Hepatocyte (in vitro differentiated cells): ENCODE measurements around the gene BEAN1. TPM values are rescaled to one million over a fixed set of nuclear protein-coding genes. Genes with fewer than 3 reads are reported as not detected.

Experiments used
- DNase-seq: peaks from one replicate; pipeline ENCODE4 v3.0.0-alpha.2; 2016; ENCODE audit warnings: low spot score
- H2AFZ ChIP-seq: fragments of 200-600 bp; sonication (generic); 2 replicates; pipeline ENCODE4 v1.6.0; 2016; ENCODE audit warnings: antibody characterized with exemption, mild to moderate bottlenecking
- H3K27ac ChIP-seq: fragments of 200-600 bp; sonication (generic); 2 replicates; pipeline ENCODE4 v1.5.1; 2016; ENCODE audit warnings: mild to moderate bottlenecking
- H3K27me3 ChIP-seq: fragments of 200-600 bp; sonication (generic); 2 replicates; pipeline ENCODE4 v1.6.1; 2016
- H3K36me3 ChIP-seq: fragments of 200-600 bp; sonication (generic); replicated peaks from 2 replicates; pipeline ENCODE4 v1.5.1; 2016; ENCODE audit warnings: low read depth; ENCODE audit not compliant: insufficient read depth
- H3K4me1 ChIP-seq: fragments of 200-600 bp; sonication (generic); 2 replicates; pipeline ENCODE4 v1.5.1; 2016; ENCODE audit warnings: mild to moderate bottlenecking, moderate library complexity; ENCODE audit not compliant: insufficient read depth
- H3K4me2 ChIP-seq: fragments of 200-600 bp; sonication (generic); 2 replicates; pipeline ENCODE4 v1.6.0; 2016
- H3K4me3 ChIP-seq: fragments of 200-600 bp; sonication (generic); 2 replicates; pipeline ENCODE4 v1.5.1; 2016; ENCODE audit warnings: mild to moderate bottlenecking
- H3K79me2 ChIP-seq: fragments of 200-600 bp; sonication (generic); 2 replicates; pipeline ENCODE4 v1.6.0; 2017; ENCODE audit warnings: mild to moderate bottlenecking
- H3K9me2 ChIP-seq: fragments of 200-600 bp; sonication (generic); replicated peaks from 2 replicates; pipeline ENCODE4 v1.6.0; 2017; ENCODE audit warnings: mild to moderate bottlenecking; ENCODE audit not compliant: insufficient read depth
- H3K9me3 ChIP-seq: fragments of 200-600 bp; sonication (generic); 2 replicates; pipeline ENCODE4 v1.5.1; 2016; ENCODE audit warnings: low read depth, mild to moderate bottlenecking
- H4K20me1 ChIP-seq: fragments of 200-600 bp; sonication (generic); 2 replicates; pipeline ENCODE4 v1.6.0; 2016; ENCODE audit warnings: mild to moderate bottlenecking; ENCODE audit not compliant: insufficient read depth, poor library complexity, severe bottlenecking
- EZH2 ChIP-seq: fragments of 200-600 bp; sonication (generic); IDR thresholded peaks from 2 replicates; pipeline ENCODE4 v1.6.1; 2016; ENCODE audit warnings: antibody characterized with exemption, mild to moderate bottlenecking, borderline replicate concordance
- EZH2phosphoT487 ChIP-seq: fragments of 200-600 bp; sonication (generic); IDR thresholded peaks from one replicate; pipeline ENCODE4 v1.6.1; 2018; ENCODE audit warnings: antibody characterized with exemption, mild to moderate bottlenecking, low read depth, moderate library complexity; ENCODE audit not compliant: unreplicated experiment, severe bottlenecking
- WGBS: methylation state at CpG from one replicate; pipeline ENCODE4 v1.1.6; 2016; ENCODE audit warnings: low lambda C conversion rate; ENCODE audit errors: missing lambda C conversion rate; 5-methylcytosine and 5-hydroxymethylcytosine counted together
- polyA plus RNA-seq: library from polyadenylated mRNA; unstranded; fragments of >200 nt; fragmentation: Nextera tagmentation; extraction: Ambion mirVana; gene quantifications from 2 replicates; pipeline ENCODE4 v1.2.1, GENCODE V29; 2016
- total RNA-seq: library from RNA; depleted of rRNA; stranded (reverse); fragments of >200 nt; gene quantifications from 2 replicates; pipeline ENCODE4 v1.2.3, GENCODE V29; 2014
- TF ChIP-seq, protein P1 (sequence below): fragments of 200-600 bp; sonication (generic); IDR thresholded peaks from 2 replicates; pipeline ENCODE4 v1.5.1; 2016; ENCODE audit warnings: antibody characterized with exemption, mild to moderate bottlenecking; ENCODE audit not compliant: poor library complexity

BEAN1 gene
- total and polyA plus RNA-seq, 2 experiments from 2014 or later, result 0.63 to 1.8 TPM

DNA sequence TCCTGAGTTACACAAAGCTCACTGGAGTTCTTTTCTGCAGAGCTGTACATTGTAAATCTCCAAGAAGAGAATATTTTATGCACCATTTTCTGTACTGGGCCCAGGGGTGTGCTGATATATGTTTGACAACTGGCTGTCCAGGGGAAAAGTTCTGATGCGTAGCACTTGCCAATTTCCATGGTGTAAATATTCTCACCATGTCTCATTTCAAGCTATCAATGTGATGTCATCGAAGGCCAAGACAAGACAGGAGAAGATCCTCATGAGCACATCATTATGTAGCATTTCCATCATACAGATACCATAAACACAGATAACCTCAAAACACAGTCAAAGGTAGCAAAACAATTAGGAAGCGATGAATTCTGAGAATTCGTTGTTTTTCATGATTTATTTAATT is 41.7 kb upstream of the BEAN1 start:
- no peak for DNase-seq
- no peak overlapping the region for H2AFZ ChIP-seq
- H3K27ac ChIP-seq, result no peak overlapping the region
- no peaks in the 10 kb centered on the region for H3K79me2 ChIP-seq
- no peaks in the 10 kb centered on the region for H3K27me3 ChIP-seq
- H3K4me1 ChIP-seq, result no peaks in the 10 kb centered on the region
- H3K9me3 ChIP-seq, result no peaks in the 10 kb centered on the region
- TF ChIP-seq EZH2, result no peak
- TF ChIP-seq, protein P1, sequence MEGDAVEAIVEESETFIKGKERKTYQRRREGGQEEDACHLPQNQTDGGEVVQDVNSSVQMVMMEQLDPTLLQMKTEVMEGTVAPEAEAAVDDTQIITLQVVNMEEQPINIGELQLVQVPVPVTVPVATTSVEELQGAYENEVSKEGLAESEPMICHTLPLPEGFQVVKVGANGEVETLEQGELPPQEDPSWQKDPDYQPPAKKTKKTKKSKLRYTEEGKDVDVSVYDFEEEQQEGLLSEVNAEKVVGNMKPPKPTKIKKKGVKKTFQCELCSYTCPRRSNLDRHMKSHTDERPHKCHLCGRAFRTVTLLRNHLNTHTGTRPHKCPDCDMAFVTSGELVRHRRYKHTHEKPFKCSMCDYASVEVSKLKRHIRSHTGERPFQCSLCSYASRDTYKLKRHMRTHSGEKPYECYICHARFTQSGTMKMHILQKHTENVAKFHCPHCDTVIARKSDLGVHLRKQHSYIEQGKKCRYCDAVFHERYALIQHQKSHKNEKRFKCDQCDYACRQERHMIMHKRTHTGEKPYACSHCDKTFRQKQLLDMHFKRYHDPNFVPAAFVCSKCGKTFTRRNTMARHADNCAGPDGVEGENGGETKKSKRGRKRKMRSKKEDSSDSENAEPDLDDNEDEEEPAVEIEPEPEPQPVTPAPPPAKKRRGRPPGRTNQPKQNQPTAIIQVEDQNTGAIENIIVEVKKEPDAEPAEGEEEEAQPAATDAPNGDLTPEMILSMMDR, result no peak
- no peak for TF ChIP-seq EZH2phosphoT487
- no peaks in the 10 kb centered on the region for H3K9me2 ChIP-seq
- no peak overlapping the region for H3K4me3 ChIP-seq
- no peaks in the 10 kb centered on the region for H3K36me3 ChIP-seq
- WGBS, result 96% methylated on average over 4 of the region's 4 CpGs
- no peaks in the 10 kb centered on the region for H4K20me1 ChIP-seq
- H3K4me2 ChIP-seq, result no peak overlapping the region

DNA sequence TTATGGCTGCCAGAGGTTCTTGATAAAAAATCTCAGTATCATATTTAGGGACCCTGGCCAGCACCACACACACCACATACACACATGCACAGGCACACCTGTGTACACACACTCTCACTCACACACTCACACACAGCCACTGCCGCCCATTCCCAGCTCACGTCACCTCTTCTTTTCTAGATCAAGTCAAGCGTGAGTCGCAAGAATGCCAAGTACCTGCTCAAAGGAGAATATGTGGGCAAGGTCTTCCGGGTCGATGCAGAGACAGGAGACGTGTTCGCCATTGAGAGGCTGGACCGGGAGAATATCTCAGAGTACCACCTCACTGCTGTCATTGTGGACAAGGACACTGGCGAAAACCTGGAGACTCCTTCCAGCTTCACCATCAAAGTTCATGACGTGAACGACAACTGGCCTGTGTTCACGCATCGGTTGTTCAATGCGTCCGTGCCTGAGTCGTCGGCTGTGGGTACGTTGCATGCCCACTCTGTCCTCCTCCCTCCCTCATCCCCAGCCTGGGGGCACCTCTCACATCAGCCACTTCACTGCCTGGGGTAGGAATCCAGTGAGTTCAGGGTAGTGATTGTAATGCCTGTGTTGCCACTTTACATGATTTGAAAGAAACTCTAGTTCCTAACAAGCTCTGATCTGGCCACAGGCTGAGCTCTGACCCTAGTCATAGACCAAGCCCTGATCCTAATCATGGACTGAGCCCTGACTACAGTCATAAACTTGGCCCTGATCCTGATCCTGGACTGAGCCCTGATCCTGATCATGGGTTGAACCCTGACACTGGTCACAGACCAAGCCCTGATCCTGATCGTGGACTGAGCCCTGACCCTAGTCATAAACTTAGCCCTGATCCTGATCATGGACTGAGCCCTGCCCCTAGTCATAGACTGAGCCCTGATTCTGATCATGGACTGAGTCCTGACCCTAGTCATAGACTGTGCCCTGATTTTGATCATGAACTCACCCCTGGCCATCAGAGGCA is 40.2 kb upstream of the BEAN1 start:
- H3K27me3 ChIP-seq, result no peaks in the 10 kb centered on the region

DNA sequence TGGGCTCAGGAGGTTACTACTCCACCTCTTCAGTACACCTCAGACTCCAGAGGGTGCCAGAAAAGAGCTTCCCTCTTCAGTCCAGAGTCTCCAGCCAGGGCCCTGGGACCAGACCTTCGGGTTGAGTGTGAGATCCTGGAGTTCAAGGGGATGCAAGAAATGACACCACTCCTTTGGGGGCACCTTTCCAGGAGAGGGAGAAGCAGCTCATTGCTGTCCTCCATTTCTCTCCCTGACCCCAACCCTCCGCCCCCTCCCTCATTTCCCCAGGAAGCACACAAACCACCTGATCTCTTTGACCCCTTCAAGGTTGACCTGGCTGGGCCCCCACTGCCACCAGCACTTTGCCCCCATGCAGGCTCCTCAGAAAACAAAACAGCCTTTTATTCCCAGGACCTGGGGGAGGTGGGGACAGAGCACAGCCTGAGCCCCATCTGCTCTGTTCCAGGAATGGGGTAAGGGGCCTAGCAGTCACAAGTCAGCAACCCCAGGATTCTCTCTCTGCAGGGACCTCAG is 39.2 kb upstream of the BEAN1 start:
- no peak overlapping the region for H3K4me3 ChIP-seq
- WGBS, result 84% methylated on average over 2 of the region's 2 CpGs
- H4K20me1 ChIP-seq, result no peaks in the 10 kb centered on the region
- DNase-seq, result no peak
- no peak overlapping the region for H2AFZ ChIP-seq
- no peaks in the 10 kb centered on the region for H3K79me2 ChIP-seq
- H3K9me2 ChIP-seq, result no peaks in the 10 kb centered on the region
- H3K9me3 ChIP-seq, result no peaks in the 10 kb centered on the region
- H3K4me2 ChIP-seq, result no peak overlapping the region
- no peak overlapping the region for H3K27ac ChIP-seq
- no peaks in the 10 kb centered on the region for H3K27me3 ChIP-seq
- no peak for TF ChIP-seq EZH2phosphoT487
- no peak for TF ChIP-seq EZH2
- H3K4me1 ChIP-seq, result no peaks in the 10 kb centered on the region
- H3K36me3 ChIP-seq, result no peaks in the 10 kb centered on the region

More for the DNA sequence above, 40.2 kb upstream of the BEAN1 start:
- no peak for TF ChIP-seq EZH2
- TF ChIP-seq, protein P1, result no peak
- no peak for TF ChIP-seq EZH2phosphoT487
- Histone ChIP-seq H3K9me2 (no peaks in the 10 kb centered on the region), H3K4me3 (no peak overlapping the region), H3K4me2 (no peak overlapping the region), H3K79me2 (no peaks in the 10 kb centered on the region), H4K20me1 (no peaks in the 10 kb centered on the region), H3K36me3 (no peaks in the 10 kb centered on the region), H3K27ac (no peak overlapping the region), H3K4me1 (no peaks in the 10 kb centered on the region), H3K9me3 (no peaks in the 10 kb centered on the region), H2AFZ (no peak overlapping the region)
- WGBS, result 94% methylated on average over 20 of the region's 20 CpGs
- no peak for DNase-seq

DNA sequence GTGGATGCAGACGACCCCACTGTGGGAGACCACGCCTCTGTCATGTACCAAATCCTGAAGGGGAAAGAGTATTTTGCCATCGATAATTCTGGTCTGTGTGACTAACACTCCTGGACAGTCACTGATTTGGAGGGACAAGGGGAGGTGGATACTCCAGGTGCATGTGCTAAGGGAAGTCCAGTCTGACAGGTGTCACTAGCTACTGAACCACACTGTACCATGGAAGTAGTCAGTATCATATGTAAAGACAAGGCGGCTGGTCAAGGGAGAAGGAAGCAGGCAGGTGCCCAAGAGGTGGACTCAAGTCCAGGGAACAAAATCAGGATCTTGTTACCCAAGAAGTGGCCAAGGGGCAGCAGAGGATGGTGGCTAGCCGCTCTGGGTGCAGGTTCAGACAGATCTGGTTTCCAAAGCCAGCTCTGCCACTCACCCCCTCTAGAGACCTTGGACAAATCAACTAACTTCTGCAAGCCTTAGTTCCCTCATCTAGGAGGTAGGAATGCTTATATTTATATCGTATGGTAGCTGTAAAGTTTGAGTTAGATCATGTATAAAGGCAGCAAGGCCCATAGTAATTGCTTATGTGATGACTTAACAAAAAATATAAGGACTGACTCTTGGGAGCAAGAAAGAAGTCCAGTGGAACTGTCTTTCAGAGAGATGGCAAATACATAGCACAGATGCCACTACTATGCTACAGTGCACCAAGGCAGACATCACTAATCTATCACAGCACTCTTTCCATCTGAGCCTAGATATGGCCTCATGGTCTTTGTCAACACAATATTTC is 38.5 kb upstream of the BEAN1 start:
- TF ChIP-seq EZH2phosphoT487 (no peak), EZH2 (no peak)
- TF ChIP-seq, protein P1, result no peak

More for the DNA sequence above, 38.5 kb upstream of the BEAN1 start:
- Histone ChIP-seq H3K36me3 (no peaks in the 10 kb centered on the region), H3K4me3 (no peak overlapping the region), H3K79me2 (no peaks in the 10 kb centered on the region), H4K20me1 (no peaks in the 10 kb centered on the region), H3K9me3 (no peaks in the 10 kb centered on the region), H3K4me2 (no peak overlapping the region), H2AFZ (no peak overlapping the region), H3K9me2 (no peaks in the 10 kb centered on the region), H3K27me3 (no peaks in the 10 kb centered on the region), H3K27ac (no peak overlapping the region), H3K4me1 (no peaks in the 10 kb centered on the region)
- DNase-seq, result no peak
- WGBS, result 90% methylated on average over 6 of the region's 6 CpGs
